ENCODE measurements around the gene GPR137B. TPM values are rescaled to one million over a fixed set of nuclear protein-coding genes. Genes with fewer than 3 reads are reported as not detected.
"Not testable (repeated sequence)": the region's sequence is repeated elsewhere in the genome, so short reads cannot be mapped to it uniquely, and the experiment has no call there.

Gene GPR137B
- total and polyA plus RNA-seq, 9 of the 15 experiments (the other 6 are each of a cell fraction or from before 2014, with no cell fraction given) = 0.04 to 1.0 (median 0.62) TPM

GRCh38 chr1:236158072-236158471 is 15.7 kb downstream of the GPR137B start:
- CTCF ChIA-PET (ENCODE audit: low intra/inter-chr PET ratio); H3K9me1 ChIP-seq (ENCODE audit: control insufficient read depth, insufficient read depth, low read length); intact Hi-C loops (cut with micrococcal nuclease); FAIRE-seq; H3K79me2 ChIP-seq (ENCODE audit: control insufficient read depth, insufficient read depth, low read length); H3K9me3 ChIP-seq (replicated peaks; ENCODE audit: control insufficient read depth, insufficient read depth, low read depth, low read length); H3K4me2 ChIP-seq (ENCODE audit: insufficient read depth, low read length); DNase-seq (ENCODE audit: extremely low read depth in 1 of 4, low spot score in 3 of 4); H3K27ac ChIP-seq (ENCODE audit: extremely low read depth, low read depth, low read length); H4K20me1 ChIP-seq (replicated peaks; ENCODE audit: control insufficient read depth, insufficient read depth, low read length); in situ Hi-C loops (cut with MboI); H3K4me1 ChIP-seq (replicated peaks in 1 of 2; ENCODE audit: control insufficient read depth in 2 of 2, insufficient read depth in 2 of 2, low read length in 2 of 2); BruUV-seq (replicated peaks); H2AFZ ChIP-seq (ENCODE audit: low read depth, low read length); H3K9ac ChIP-seq (ENCODE audit: insufficient read depth in 1 of 2, low read depth in 2 of 2, low read length in 2 of 2); H3K36me3 ChIP-seq (ENCODE audit: control insufficient read depth, insufficient read depth, low read length); H3K4me3 ChIP-seq: not testable (repeated sequence)
- POLR2A ChIA-PET = interaction anchor here (1.3 kb wide), 1 partner anchor 9 kb away, joined by 3 read pairs; no protein-coding TSS in a partner anchor
- peak; percentile 26; the same call in 1 of the 3 replicates for ATAC-seq
- WGBS (ENCODE audit: insufficient coverage, low coverage, missing lambda C conversion rate) = 2% methylated on average over 9 of the region's 9 CpGs
- TF ChIP-seq BHLHE40 (IDR thresholded peaks at IDR 0.05; ENCODE audit: low read length) (0 out of 2 replicates have a peak, but pooled peaks have one; percentile 11), RAD21 (CRISPR knock-in tag; conservative IDR thresholded peaks at IDR 0.05 in 1 of 2, IDR thresholded peaks at IDR 0.05 in 1 of 2) (peak; percentile 12 to 50; a peak in 2 of 4 replicates), CTCF (IDR thresholded peaks at IDR 0.05 in 2 of 3, conservative IDR thresholded peaks at IDR 0.05 in 1 of 3; ENCODE audit: insufficient read depth in 2 of 3, low read depth in 1 of 3, low read length in 3 of 3) (peak in 1 of 3 experiments; percentile 36; a peak in 1 of 6 replicates)
- TF ChIP-seq, protein P1, sequence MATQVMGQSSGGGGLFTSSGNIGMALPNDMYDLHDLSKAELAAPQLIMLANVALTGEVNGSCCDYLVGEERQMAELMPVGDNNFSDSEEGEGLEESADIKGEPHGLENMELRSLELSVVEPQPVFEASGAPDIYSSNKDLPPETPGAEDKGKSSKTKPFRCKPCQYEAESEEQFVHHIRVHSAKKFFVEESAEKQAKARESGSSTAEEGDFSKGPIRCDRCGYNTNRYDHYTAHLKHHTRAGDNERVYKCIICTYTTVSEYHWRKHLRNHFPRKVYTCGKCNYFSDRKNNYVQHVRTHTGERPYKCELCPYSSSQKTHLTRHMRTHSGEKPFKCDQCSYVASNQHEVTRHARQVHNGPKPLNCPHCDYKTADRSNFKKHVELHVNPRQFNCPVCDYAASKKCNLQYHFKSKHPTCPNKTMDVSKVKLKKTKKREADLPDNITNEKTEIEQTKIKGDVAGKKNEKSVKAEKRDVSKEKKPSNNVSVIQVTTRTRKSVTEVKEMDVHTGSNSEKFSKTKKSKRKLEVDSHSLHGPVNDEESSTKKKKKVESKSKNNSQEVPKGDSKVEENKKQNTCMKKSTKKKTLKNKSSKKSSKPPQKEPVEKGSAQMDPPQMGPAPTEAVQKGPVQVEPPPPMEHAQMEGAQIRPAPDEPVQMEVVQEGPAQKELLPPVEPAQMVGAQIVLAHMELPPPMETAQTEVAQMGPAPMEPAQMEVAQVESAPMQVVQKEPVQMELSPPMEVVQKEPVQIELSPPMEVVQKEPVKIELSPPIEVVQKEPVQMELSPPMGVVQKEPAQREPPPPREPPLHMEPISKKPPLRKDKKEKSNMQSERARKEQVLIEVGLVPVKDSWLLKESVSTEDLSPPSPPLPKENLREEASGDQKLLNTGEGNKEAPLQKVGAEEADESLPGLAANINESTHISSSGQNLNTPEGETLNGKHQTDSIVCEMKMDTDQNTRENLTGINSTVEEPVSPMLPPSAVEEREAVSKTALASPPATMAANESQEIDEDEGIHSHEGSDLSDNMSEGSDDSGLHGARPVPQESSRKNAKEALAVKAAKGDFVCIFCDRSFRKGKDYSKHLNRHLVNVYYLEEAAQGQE (IDR thresholded peaks at IDR 0.05; ENCODE audit: borderline replicate concordance) = peak; percentile 36; the same call in 1 of the 2 replicates
- TF ChIP-seq, protein P1 (CRISPR knock-in tag; IDR thresholded peaks at IDR 0.05; ENCODE audit: low read depth) = not testable (repeated sequence)
- H3K27me3 ChIP-seq (ENCODE audit: control insufficient read depth in 2 of 2, insufficient read depth in 2 of 2, low read length in 2 of 2) = peaks cover 36 to 67% of the 10 kb centered on the region in 2 experiments

Measured in K562 (cell line).